GM21825 (cell line): Measurements from ENCODE around the gene PDS5A.
"Not testable (repeated sequence)": the region's sequence is repeated elsewhere in the genome, so short reads cannot be mapped to it uniquely, and the experiment has no call there.

Source experiments
- ATAC-seq: cut with Tn5 transposase; IDR thresholded peaks from one replicate; pipeline ENCODE4 v1.9.1; 2021; ENCODE audit warnings: mild to moderate bottlenecking, moderate library complexity; ENCODE audit not compliant: unreplicated experiment

PDS5A gene

DNA sequence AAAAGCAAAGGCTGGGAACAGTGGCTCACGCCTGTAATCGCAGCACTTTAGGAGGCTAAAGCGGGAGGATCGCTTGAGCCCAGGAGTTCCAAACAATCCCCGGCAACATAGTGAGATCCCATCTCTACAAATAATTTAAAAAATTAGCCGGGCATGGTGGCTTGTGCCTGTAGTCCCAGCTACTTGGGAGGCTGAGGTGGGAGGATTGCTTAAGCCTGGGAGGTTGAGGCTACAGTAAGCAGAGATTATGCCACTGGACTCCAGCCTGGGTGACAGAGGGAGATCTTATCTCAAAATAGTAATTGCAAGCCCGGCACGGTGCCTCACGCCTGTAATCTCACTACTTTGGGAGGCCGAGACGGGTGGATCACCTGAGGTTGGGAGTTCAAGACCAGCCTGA is 139.3 kb downstream of the PDS5A start:
- not testable (repeated sequence) for ATAC-seq

GRCh38 chr4:39834269-39834668 is 143.4 kb downstream of the PDS5A start:
- no peak for ATAC-seq

GRCh38 chr4:39825741-39826231 is 151.9 kb downstream of the PDS5A start:
- ATAC-seq = no peak

DNA sequence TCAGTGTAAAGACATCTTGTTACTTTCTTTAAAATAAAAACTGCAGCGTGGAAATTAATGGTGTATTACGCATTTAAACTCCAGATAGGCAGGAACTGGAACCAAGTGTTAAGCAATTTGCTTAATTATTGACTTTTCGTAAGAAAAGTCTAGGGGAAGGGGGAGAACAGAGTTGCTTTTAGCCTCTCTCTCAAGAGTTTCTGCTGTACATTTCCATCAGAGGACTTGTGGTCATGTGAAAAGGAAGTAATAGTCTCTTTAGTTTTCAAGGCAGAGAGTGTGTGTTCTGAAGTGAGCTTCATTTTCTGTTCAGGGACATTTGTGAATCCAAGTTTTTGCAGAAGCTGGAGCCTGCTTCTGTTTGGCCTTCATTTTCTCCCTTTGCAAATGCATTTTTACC is 152.6 kb downstream of the PDS5A start:
- ATAC-seq = no peak

- no peak for ATAC-seq
Observed at GRCh38 chr4:39823191-39823590, 154.5 kb downstream of the PDS5A start.

GRCh38 chr4:39822662-39823061 is 155.0 kb downstream of the PDS5A start:
- no peak for ATAC-seq

DNA sequence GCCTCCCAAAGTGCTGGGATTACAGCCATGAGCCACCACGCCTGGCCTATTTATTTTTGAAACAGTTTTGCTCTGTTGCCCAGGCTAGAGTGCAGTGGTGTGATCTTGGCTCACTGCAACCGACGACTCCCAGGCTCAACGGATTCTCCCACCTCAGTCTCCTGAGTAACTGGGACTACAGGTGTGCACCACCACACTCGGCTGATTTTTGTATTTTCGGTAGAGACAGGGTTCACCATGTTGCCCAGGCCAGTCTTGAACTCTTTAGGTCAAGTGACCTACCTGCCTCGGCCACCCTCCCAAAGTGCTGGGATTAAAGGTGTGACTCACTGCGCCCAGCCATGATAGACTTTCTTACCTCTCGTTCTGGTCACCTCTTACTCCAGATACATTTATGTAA is 155.8 kb downstream of the PDS5A start:
- ATAC-seq = no peak

DNA sequence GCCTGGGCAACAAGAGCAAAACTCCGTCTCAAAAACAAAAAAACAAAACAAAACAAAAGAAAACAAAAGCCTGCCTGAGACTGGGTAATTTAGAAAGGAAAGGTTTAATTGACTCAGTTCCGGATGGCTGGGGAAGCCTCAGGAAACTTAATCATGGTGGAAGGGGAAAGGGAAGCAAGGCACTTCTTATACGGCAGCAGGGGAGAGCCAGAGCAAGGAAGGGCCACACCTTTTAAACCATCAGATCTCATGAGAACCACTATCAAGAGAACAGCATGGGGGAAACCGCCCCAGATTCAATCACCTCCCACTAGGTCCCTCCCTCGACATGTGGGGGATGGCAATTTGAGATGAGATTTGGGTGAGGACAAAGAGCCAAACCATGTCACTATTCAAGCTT is 157.5 kb downstream of the PDS5A start:
- ATAC-seq = no peak

DNA sequence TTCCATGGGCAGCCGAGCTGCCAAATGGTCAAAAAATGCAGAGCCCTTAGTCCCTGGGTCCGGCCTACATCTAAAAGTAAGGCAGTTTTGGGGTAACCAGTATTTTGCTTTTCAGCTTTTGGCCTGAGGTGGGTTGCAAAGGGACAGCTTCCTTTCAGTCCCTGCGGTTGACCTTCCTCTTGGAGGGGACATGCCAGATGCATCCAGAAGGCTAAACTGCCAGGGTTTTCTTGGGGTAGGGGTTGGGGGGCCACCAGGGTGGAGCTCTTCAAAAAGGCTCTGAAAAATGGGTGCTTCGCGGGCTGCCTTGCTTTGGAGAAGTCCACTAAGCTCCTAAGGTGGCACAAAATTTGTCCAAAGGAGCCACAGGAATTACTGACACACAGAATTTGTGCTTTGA is 159.1 kb downstream of the PDS5A start:
- no peak for ATAC-seq

DNA sequence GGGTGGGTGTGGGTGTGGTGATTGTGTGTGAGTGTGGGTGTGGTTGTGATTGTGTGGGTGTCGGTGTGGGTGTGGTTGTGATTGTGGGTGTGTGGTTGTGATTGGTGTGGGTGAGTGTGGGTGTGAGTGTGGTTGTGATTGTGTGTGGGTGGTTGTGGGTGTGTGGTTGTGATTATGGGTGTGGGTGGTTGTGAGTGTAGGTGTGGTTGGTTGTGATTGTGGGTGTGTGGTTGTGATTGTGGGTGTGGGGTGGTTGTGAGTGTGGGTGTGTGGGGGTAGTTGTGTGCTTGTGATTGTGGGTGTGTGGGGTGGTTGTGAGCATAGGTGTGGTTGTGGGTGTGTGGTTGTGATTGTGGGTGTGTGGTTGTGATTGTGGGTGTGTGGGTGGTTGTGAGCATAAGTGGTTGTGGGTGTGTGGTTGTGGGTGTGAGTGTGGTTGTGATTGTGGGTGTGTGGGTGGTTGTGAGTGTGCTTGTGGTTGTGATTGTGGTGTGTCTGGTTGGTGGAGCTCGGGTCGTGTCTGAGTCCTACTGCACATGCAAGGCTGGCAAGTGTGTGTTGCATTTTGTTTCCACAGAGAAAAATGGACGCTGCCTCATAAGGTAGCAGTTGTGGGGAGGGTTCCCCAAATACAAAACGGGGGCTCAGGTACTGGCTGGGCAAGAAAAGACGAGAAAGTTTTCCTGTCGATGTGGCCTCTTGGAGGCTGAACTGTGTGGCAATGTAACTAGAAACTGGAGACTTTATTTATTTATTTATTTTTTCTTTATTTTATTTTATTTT is 163.1 kb downstream of the PDS5A start:
- no peak for ATAC-seq

- not testable (repeated sequence) for ATAC-seq
Observed at GRCh38 chr4:39813761-39814160, 163.9 kb downstream of the PDS5A start.

- not testable (repeated sequence) for ATAC-seq
Observed at GRCh38 chr4:39813033-39813432, 164.7 kb downstream of the PDS5A start.

- no peak for ATAC-seq
Observed at GRCh38 chr4:39812500-39812899, 165.2 kb downstream of the PDS5A start.

DNA sequence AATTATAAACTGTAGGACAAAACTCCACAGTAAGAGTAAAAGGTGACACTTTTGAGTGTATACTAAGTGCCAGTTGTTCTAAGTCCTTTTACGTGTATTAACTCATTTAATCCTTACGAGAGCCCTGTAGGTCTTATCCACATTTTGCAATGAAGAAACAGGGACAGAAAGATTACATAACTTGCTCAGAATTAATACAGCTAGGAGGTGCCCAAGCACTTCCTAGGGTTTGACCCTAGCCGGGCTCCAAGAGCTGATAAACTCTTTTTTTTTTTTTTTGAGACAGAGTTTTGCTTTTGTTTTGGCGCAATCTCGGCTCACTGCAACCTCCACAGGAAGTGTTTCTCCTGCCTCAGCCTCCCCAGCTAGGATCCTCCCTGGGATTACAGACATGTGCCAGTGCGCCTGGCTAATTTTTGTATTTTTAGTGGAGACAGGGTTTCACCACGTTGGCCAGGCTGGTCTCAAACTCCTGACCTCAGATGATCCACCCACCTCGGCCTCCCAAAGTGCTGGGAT is 169.4 kb downstream of the PDS5A start:
- ATAC-seq = no peak

DNA sequence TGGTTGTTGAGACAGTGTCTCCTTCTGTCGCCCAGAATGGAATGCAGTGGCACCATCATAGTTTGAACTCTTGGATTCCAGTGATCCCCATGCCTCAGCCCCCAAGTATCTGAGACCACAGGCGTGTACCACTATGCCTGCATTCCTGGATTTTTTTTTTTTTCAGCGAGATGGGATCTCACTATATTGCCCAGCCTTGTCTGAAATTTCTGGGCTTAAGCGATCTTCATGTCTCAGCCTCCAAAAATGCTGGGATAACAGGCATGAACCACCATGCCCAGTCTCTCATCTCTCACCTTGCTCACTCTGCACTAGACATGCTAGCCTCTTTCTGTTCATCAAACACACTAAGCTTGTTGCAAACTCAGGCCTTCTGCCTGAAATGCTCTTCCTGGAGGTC is 175.7 kb downstream of the PDS5A start:
- no peak for ATAC-seq

- not testable (repeated sequence) for ATAC-seq
Observed at GRCh38 chr4:39792976-39793375, 184.7 kb downstream of the PDS5A start.

- no peak for ATAC-seq
Observed at GRCh38 chr4:39792529-39792928, 185.2 kb downstream of the PDS5A start.

DNA sequence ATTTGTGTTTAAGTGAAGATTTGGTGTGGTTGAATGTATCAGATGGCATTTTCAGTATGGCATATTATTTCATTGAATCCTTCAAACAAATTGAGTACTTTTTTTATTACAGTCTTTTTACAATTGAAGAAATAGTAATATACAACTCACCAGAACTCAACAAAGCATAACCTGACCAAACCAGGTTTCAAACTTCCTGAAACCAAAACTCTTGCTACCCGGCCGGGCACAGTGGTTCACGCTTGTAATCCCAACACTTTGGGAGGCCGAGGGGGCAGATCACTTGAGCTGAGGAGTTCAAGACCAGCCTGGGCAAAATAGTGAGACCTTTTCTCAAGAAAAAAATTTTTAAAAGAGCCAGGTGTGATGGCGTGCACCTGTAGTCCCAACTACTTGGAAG is 185.6 kb downstream of the PDS5A start:
- ATAC-seq = no peak

GRCh38 chr4:39786838-39787237 is 190.9 kb downstream of the PDS5A start:
- no peak for ATAC-seq

DNA sequence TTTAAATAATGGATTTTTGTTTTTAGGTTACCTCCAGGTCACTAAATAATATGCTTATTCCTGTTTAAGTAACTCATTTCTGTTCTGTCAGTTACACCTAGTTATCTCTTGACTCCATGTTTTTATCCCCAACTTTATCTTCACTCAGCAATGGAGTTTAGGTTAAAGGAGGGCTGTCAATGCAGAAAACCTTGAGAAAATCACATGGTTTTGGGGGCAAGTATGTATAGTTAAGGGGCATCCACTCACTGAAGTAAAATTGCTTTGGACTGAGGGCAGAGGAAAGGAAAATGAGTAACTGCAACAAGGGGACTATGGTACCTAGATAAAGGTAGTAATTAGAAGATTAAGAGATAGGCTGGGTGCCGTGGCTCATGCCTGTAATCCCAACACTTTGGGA is 192.6 kb downstream of the PDS5A start:
- ATAC-seq = no peak

DNA sequence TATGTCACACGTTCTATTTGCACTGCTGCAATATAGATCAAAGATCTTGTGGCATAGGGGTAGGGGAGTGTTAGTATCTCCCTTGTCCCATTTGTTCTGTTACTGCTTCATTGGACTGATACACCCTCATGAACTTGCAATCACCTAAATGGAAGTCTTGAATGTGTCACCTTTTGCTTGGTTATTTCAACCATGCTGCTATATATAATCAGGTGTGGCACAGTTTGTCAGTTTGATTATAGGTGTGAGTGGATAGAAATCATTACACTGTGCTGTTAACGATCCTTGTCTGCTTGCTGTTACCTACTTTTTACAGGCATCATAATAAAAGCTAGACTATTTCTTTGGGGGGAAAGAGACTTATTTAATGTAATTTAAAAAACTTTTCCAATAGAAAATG is 195.7 kb downstream of the PDS5A start:
- ATAC-seq = not testable (repeated sequence)
